Endothelial cell of umbilical vein (primary cell): ENCODE results near the gene COLGALT1. TPM values are rescaled to one million over a fixed set of nuclear protein-coding genes. Genes with fewer than 3 reads are reported as not detected.
"Not testable (repeated sequence)": the region's sequence is repeated elsewhere in the genome, so short reads cannot be mapped to it uniquely, and the experiment has no call there.

Experiments used
- BruUV-seq: library from RNA; stranded (reverse); fragments of 400-500 nt; replicated peaks from 2 replicates; lab custom pipeline; 2021; lab: Mats Ljungman, UMichigan
- CTCF ChIA-PET: fragments of 300-600, 350-600 bp; sonication (Branson Sonifier 250); formaldehyde crosslinking; loops from one replicate; lab custom pipeline; 2021; ENCODE audit warnings: antibody characterized with exemption, inconsistent platforms; lab: Charles Lee
- POLR2A ChIA-PET: fragments of 300-600, 350-600 bp; sonication (Branson Sonifier 250); formaldehyde crosslinking; loops from one replicate; lab custom pipeline; 2021; ENCODE audit warnings: antibody characterized with exemption, inconsistent platforms; lab: Charles Lee
- DNase-seq: peaks from one replicate; pipeline ENCODE4 v3.0.0-alpha.2; 2011; ENCODE audit warnings: low read depth, low spot score
- FAIRE-seq: peaks from 2 replicates; lab custom pipeline; 2011; peaks lifted over from hg19 to GRCh38; lab: Jason Lieb, UNC
- H2AFZ ChIP-seq: 2 replicates; pipeline ENCODE4 v1.6.0; 2012; ENCODE audit warnings: low read depth, low read length, control low read depth, inconsistent platforms
- H3K27ac ChIP-seq: 2 replicates; pipeline ENCODE4 v1.5.1; 2011; ENCODE audit warnings: low read depth, mild to moderate bottlenecking, control low read depth, low read length, moderate library complexity; ENCODE audit not compliant: insufficient read depth
- H3K27me3 ChIP-seq, 2 experiments: 2 replicates each; pipeline versions ENCODE4 v1.6.0 to v1.6.1; 2011; ENCODE audit warnings: low read length in 2 of 2, mixed read lengths in 1 of 2; ENCODE audit not compliant: control insufficient read depth in 2 of 2, insufficient read depth in 2 of 2
- H3K36me3 ChIP-seq, 2 experiments: 2 replicates in 1 of 2; 3 replicates in 1 of 2; pipeline ENCODE4 v1.5.1; 2011; ENCODE audit warnings: low read length in 2 of 2, mild to moderate bottlenecking in 1 of 2, moderate library complexity in 1 of 2; ENCODE audit not compliant: control insufficient read depth in 2 of 2, insufficient read depth in 2 of 2; ENCODE audit errors: extremely low read depth in 1 of 2
- H3K4me1 ChIP-seq: 3 replicates; pipeline ENCODE4 v1.5.1; 2011; ENCODE audit warnings: mild to moderate bottlenecking, low read length; ENCODE audit not compliant: control insufficient read depth, insufficient read depth; ENCODE audit errors: extremely low read depth
- H3K4me2 ChIP-seq: 2 replicates; pipeline ENCODE4 v1.6.1; 2011; ENCODE audit warnings: low read length, control low read depth, mixed read lengths; ENCODE audit not compliant: insufficient read depth
- H3K4me3 ChIP-seq, 3 experiments: fragments of 200-600 bp in 1 of 3; sonication (generic), shearing (Covaris generic) in 1 of 3; replicated peaks in 1 of 3; 2 replicates each; pipeline ENCODE4 v1.5.1; 2011 to 2016; ENCODE audit warnings: control low read depth in 3 of 3, low read length in 3 of 3, mild to moderate bottlenecking in 2 of 3, inconsistent platforms in 1 of 3, low read depth in 1 of 3, moderate library complexity in 1 of 3; ENCODE audit not compliant: insufficient read depth in 1 of 3
- H3K79me2 ChIP-seq: 2 replicates; pipeline ENCODE4 v1.6.0; 2012; ENCODE audit warnings: low read length, inconsistent platforms; ENCODE audit not compliant: control insufficient read depth, insufficient read depth
- H3K9ac ChIP-seq: replicated peaks from 2 replicates; pipeline ENCODE3; 2011; ENCODE audit warnings: low read length, control low read depth; ENCODE audit not compliant: insufficient read depth; ENCODE audit errors: extremely low read depth
- H3K9me1 ChIP-seq: replicated peaks from 3 replicates; pipeline ENCODE4 v1.6.0; 2011; ENCODE audit warnings: mild to moderate bottlenecking, low read length; ENCODE audit not compliant: control insufficient read depth, insufficient read depth; ENCODE audit errors: extremely low read depth
- H3K9me3 ChIP-seq: replicated peaks from 2 replicates; pipeline ENCODE4 v1.5.1; 2012; ENCODE audit warnings: low read length, inconsistent platforms; ENCODE audit not compliant: control insufficient read depth, insufficient read depth
- H4K20me1 ChIP-seq: replicated peaks from 2 replicates; pipeline ENCODE3; 2011; ENCODE audit warnings: mild to moderate bottlenecking, low read length; ENCODE audit not compliant: control insufficient read depth, insufficient read depth; ENCODE audit errors: extremely low read depth
- EZH2 ChIP-seq: IDR thresholded peaks from 2 replicates; pipeline ENCODE4 v1.6.1; 2012; ENCODE audit warnings: borderline replicate concordance, low read depth, mild to moderate bottlenecking, moderate library complexity, low read length, inconsistent platforms; ENCODE audit not compliant: severe bottlenecking
- GATA2 ChIP-seq: IDR thresholded peaks from 2 replicates; pipeline ENCODE4 v1.7.0; 2011; ENCODE audit warnings: low read depth, mild to moderate bottlenecking, moderate library complexity, mixed read lengths, low read length; ENCODE audit not compliant: insufficient read length, insufficient read depth
- POLR2A ChIP-seq: IDR thresholded peaks from 2 replicates; pipeline ENCODE4 v1.6.1; 2012; ENCODE audit warnings: low read depth, mild to moderate bottlenecking, control low read depth, low read length
- POLR2AphosphoS5 ChIP-seq: IDR thresholded peaks from 2 replicates; pipeline ENCODE4 v1.6.1; 2012; ENCODE audit warnings: low read depth, mild to moderate bottlenecking, control low read depth, low read length, moderate library complexity; ENCODE audit not compliant: insufficient read depth
- dilution Hi-C: fragments of 300-500 bp; cut with MboI; formaldehyde crosslinking; loops from one replicate; pipeline ENCODE4 v1.15.0; 2019; ENCODE audit warnings: low sequenced_read_pairs; ENCODE audit not compliant: extremely low pct_ligation_motif_present
- intact Hi-C: fragments of 100-400 bp; cut with micrococcal nuclease; formaldehyde crosslinking; loops from one replicate; pipeline ENCODE4 v1.10.0; 2022
- polyA plus RNA-seq, 4 experiments: library from polyadenylated mRNA; depleted of rRNA in 3 of 4; stranded (reverse) in 3 of 4; unstranded in 1 of 4; fragments of >200 nt; gene quantifications; 2 replicates each; pipeline versions ENCODE4 v1.2.1 to v1.2.3, GENCODE V29; 2011 to 2012; ENCODE audit warnings: missing spikeins in 1 of 4
- total RNA-seq: library from RNA; stranded (reverse); gene quantifications from 2 replicates; pipeline ENCODE4 v1.2.3, GENCODE V29; 2021

The COLGALT1 gene
- total and polyA plus RNA-seq, 2 donors (not counting 3 experiments of a cell fraction or from before 2014, with no cell fraction given): 263 to 355 TPM

DNA sequence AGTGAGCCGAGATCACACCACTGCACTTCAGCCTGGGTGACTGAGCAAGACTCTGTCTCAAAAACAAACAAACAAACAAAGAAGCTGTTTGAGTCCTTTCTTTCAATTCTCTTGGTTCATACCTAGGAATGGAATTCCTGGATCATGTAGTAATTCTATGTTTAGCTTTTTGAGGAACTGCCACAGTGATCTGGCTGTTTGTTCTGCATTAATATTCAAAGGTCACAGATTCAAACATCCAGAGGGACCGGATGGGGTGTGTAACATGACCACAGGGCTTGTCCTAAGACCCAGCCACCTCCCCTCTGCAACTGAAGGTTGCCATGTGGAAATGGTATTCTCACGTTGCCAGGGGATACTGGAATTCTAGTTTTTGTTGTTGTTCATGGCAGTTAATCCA, 10.2 kb downstream of the COLGALT1 start:
- DNase-seq (no peak), FAIRE-seq (no peak)
- Histone ChIP-seq H3K4me2 (no peak overlapping the region), H3K27ac (no peak overlapping the region), H3K4me3 (no peak overlapping the region), H3K9me1 (no peaks in the 10 kb centered on the region), H3K36me3 (peaks cover 6 to 41% of the 10 kb centered on the region in 2 experiments), H2AFZ (no peak overlapping the region), H3K4me1 (peaks cover 4% of the 10 kb centered on the region), H3K79me2 (peaks cover 3% of the 10 kb centered on the region), H3K9me3 (no peaks in the 10 kb centered on the region), H4K20me1 (no peaks in the 10 kb centered on the region), H3K27me3 (no peaks in the 10 kb centered on the region), H3K9ac (no peak overlapping the region)
- dilution Hi-C loops (no loop called here), intact Hi-C loops (no loop called here)
- TF ChIP-seq POLR2A: no peak
- no peak for TF ChIP-seq POLR2AphosphoS5
- ChIA-PET CTCF (no interaction called here), POLR2A (no interaction called here)
- BruUV-seq: no TSS peak

DNA sequence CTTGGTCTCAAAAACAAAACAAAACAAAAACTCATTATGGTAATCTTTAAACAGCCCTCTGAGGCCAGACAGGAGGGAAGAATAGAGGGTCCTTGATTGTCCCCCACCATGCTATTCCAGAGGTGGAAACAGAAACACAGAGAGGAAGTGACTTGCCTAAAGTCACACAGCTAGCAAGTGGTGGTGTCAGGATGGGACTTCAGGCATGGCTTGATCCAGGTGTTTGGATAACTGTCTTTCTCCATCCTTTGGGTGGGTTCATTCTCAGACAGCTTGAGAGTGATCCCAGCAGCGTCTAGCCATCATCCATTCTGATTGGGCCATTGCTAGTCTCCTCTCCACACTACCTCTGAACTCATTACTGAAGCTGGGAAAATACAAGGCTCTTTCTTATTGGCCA, 12.5 kb downstream of the COLGALT1 start:
- Histone ChIP-seq H3K79me2 (peaks cover 2% of the 10 kb centered on the region), H3K36me3 (peaks cover 17 to 47% of the 10 kb centered on the region in 2 experiments), H3K9ac (no peak overlapping the region), H3K27ac (no peak overlapping the region), H3K9me1 (no peaks in the 10 kb centered on the region), H3K9me3 (no peaks in the 10 kb centered on the region), H3K4me2 (no peak overlapping the region), H2AFZ (no peak overlapping the region), H3K27me3 (no peaks in the 10 kb centered on the region), H3K4me1 (no peaks in the 10 kb centered on the region), H4K20me1 (no peaks in the 10 kb centered on the region), H3K4me3 (no peak overlapping the region)
- intact Hi-C loops: no loop called here
- ChIA-PET CTCF (interaction anchor here (0.6 kb wide), 1 partner anchor 113 kb away, joined by 3 read pairs; no protein-coding TSS in a partner anchor), POLR2A (no interaction called here)
- no TSS peak for BruUV-seq
- FAIRE-seq: no peak
- no peak for DNase-seq
- TF ChIP-seq GATA2 (no peak), EZH2 (no peak)
- dilution Hi-C loops: no loop called here

GRCh38 chr19:17570291-17570690, 14.8 kb downstream of the COLGALT1 start:
- CTCF ChIA-PET: interaction anchor here (1.5 kb wide), 1 partner anchor 196 kb away, joined by 5 read pairs; no protein-coding TSS in a partner anchor
- H4K20me1 ChIP-seq, H3K9me3 ChIP-seq, H2AFZ ChIP-seq, H3K4me2 ChIP-seq, H3K27ac ChIP-seq, H3K27me3 ChIP-seq, H3K9me1 ChIP-seq, H3K9ac ChIP-seq, FAIRE-seq, H3K4me1 ChIP-seq, POLR2A ChIA-PET, DNase-seq, intact Hi-C loops, dilution Hi-C loops, BruUV-seq, H3K79me2 ChIP-seq, H3K4me3 ChIP-seq: not testable (repeated sequence)
- peaks cover 17 to 45% of the 10 kb centered on the region in 2 experiments for H3K36me3 ChIP-seq
